CD4-positive, alpha-beta T cell treated with Interleukin-17A for 1 hour (primary cell): Measurements from ENCODE around the gene MYO16.
"Not testable (repeated sequence)": the region's sequence is repeated elsewhere in the genome, so short reads cannot be mapped to it uniquely, and the experiment has no call there.

Experiments used
- DNase-seq: peaks from one replicate; pipeline ENCODE4 v3.0.0-alpha.2; 2020

MYO16 gene

DNA sequence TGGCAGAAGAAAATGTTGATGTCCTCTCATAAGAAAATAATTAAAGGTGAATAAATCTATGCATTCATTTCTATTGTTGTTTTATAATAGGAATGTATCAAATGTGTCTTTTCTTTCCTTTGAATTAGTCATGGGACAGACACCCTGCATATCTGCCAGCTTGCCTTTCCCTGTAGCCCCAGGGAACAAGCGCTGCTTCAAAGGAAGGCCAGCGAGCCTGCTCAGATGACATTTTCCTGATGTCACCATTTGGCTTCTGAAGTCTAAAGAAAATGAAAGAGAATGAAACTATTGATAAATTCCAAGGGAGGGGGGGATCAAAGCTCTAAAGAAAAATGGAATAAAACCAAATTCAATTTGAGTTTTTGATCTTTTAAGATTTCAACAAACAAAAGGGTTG, 582.2 kb downstream of the MYO16 start:
- no peak for DNase-seq

DNA sequence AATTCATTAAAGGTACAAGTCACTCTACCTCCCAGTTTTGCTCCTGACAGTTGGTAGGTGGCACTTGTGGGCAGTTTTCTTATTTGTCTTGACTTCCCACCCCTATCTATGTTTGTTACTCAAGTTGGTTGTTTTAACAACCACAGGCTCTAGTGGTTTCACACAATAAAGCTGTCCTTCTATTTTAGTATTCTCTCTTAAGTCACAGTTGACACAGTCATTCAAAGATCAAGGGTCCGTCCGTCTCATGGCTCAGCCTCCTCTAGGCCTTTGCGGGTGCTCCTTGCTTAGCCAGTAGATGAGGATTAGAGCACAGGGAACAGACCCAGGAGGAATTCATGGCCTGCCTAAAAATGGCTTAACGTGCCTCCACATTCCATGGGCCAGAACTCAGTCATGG, 583.2 kb downstream of the MYO16 start:
- DNase-seq: no peak

DNA sequence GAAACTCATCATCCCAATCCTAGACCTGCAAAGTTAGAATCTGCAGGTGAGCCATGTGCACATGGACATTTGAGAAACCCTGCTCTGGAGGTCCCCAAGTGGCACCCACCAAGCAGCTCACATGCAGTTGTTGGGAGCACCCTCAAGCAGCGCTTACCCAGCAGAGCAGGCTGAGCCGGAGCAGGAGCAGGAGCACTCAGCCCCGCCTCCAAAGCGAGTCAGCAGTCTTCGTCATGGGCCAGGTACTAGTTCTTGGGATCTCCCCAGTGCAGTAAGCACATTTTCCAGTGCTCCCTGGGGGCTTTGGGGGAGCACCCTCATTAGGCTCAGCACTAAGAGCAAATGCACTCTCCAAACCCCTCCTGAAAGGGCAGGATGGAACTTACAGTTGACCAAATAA, 584.3 kb downstream of the MYO16 start:
- no peak for DNase-seq

DNA sequence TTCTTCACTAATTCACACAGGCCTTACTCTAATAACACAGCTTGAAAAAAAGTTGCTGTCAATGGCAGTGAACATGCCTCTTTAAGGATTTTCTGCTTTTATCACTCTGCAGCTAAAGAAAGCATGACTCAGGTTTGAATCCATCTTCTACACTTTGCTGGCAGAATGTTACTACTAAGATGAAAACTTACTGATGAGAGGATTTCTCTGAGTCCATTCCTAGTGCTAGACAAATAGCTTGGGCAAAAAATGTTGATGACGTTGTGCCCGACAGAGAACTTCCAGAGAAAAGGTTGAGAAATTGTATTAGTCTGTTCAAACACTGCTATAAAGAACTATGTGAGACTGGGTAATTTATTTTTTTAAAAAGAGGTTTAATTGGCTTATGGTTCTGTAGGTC, 585.0 kb downstream of the MYO16 start:
- DNase-seq: no peak

DNA sequence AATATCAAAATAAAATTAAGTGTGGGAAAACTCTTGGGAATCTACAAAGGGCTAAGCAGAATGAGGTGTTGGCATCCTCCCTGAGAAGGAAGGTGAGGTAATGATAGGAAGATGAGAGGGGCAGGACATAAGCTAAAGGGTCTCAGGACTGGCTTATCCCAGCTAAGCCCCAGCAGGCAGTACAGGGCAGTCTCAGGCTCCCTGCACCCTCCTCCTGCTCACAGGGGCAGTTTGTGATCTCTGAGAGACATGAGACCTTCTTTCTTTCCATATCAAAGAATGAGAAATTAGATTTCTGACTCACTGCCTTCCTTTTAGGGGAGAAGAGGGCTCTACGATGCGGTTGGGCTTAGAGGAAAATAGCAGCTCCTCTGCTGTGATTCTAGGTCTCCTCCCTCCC, 586.0 kb downstream of the MYO16 start:
- DNase-seq: no peak

DNA sequence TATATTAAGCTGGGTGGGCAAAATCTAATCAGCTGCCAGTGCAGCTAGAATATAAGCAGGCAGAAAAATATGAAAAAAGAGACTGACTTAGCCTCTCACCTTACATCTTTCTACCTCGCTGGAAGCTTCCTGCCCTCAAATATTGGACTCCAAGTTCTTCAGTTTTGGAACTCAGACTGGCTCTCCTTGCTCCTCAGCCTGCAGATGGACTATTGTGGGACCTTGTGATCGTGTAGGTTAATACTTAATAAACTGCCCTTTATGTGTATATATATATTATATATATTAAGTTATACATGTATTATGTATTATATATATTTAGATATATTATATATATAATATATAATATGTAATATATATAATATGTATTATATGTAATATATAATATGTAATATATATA, 588.1 kb downstream of the MYO16 start:
- DNase-seq: not testable (repeated sequence)

DNA sequence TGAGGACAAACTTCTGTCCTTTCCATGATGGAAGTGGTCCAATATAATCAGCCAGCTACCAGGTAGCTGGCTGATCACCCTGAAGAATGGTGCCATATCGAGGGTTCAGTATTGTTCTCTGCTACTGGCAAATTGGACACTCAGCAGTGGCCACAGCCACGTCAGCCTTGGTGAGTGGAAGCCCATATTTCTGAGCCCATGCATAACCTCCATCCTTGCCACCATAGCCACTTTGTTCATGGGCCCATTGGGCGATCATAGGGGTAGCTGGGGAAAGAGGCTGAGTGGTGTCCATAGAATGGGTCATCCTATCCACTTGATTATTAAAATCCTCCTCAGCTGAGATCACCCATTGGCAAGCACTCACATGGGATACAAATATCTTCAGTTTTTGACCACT, 591.2 kb downstream of the MYO16 start:
- DNase-seq: no peak

DNA sequence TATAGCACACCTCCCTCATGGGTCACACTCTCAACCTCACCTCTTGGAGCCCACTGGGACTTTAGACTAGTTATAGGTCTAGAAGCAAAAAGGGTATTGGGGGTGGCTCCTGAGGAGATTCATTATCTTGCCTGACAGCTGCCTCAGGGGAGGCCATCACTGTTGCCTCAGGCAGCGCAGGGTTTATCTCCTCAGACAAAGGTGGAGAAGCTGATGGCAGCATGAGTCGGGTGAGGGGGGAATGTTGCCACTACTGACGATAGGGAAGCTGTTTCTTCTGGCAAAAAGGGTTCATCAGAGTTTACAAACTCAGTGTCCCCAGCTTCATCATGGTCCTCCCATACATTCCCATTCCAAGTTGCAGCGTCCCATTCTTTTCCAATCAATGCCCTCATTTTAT, 594.6 kb downstream of the MYO16 start:
- DNase-seq: no peak

DNA sequence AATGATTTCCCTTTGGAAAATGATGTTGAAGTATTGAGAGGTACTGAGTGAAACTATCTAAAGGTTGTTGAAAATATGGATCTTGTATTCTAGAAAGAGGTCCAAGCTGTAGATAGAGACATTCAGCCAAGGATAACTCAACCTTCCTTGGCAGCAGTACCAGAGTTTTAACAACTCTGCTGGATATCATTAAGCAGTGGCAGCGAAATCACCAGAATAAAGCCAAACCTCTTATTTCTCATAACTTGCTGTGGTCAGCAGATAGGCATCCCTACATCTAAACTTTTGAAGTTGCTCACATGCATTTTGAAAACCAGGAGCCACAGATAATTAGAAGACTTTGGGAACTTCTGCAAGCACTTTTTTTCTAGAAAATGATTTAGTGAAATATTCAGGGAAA, 597.2 kb downstream of the MYO16 start:
- DNase-seq: no peak

DNA sequence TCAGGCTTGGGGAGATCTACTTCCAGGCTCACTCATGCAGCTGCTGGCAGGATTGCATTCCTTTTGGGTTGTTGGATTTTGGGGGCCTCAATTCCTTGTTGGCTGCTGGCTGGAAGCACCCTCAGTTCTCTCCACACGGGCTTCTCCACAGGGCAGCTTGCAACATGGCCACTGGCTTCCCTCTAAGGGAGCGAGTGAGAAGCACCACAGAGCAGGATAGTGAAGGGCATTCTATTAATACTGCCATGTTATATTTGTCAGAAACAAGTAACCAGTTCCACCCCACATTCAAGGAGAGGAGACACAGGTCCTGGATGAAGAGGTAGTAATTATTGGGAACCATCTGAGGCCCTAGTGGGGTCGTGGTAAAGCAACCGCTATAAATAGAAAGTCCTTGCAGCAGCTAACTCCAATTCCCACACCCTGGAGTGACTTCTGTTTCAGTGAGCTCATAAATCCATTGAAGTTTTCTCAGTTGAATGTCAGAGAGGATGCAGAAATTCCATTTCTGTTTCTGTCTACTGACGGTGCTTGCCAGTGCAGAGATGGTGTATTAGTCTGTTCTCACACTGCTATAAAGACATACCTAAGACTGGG, 598.0 kb downstream of the MYO16 start:
- DNase-seq: no peak

DNA sequence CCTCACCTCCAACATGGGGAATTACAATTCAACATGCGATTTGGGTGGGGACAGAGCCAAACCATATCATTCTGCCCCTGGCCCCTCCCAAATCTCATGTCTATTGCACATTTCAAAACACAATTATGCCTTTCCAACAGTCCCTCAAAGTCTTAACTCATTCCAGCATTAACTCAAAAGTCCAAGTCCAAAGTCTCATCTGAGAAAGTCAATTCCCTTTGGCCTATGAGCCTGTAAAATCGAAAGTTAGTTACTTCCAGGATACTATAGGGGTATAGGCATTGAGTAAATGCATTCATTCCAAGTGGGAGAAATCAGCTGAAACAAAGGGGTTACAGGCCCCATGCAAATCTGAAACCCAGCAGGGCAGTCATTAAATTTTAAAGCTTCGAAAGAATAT, 598.8 kb downstream of the MYO16 start:
- DNase-seq: no peak

DNA sequence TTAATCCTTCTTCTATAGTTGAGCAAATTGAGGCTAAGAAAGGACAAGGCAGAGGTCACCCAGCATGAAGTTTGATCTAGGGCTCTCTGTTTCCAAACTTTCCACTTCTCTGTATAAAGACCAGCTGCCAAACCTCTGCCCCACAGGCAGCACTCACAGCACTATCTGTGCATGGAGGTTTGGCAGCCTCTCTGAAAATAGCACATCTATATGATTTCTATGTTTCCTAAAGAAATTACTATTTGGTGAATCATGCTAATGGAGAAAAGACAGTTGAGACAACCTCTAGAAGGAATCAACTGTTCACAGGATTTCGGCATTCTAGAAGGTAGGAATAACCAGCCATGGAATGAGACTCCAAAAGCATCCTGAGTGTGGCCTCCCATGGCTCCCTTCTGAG, 602.5 kb downstream of the MYO16 start:
- DNase-seq: no peak

DNA sequence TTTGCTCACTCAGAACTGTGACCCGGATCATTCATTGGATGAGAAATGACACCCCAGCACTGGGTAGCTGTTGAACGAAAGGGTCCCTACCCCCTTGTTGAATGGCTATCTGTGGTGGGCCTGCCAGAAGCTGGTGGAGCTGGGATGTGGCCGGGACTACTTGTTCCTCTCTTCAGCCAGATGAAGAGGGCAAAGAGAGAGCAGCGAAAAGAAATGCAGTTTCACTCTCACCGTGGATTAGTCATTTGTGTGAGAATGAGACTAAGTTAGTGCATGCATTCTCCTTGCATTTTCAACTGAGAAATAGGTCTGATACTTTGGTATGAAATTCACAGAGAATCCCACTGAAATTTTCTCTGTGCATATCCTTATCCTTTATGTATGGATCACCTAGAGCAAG, 603.9 kb downstream of the MYO16 start:
- DNase-seq: no peak

DNA sequence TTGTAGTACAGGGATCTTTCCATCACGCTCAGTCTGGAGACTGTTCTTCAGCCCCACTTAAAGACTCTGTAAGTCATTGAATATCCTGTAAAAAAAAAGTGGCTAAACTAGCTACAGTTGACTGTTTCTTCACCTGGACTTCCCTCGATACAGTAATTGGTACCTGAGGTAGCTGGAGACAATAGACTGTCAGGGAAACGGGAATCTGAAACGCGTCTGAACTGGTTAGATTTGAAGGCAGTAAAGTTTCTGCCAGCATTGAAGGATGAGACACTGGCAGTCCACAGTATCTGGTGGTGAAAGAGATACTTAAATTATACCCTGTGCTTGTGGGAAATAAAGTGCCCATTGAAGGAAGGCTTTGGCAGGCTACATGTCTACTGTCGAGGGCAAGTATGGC, 606.5 kb downstream of the MYO16 start:
- no peak for DNase-seq

DNA sequence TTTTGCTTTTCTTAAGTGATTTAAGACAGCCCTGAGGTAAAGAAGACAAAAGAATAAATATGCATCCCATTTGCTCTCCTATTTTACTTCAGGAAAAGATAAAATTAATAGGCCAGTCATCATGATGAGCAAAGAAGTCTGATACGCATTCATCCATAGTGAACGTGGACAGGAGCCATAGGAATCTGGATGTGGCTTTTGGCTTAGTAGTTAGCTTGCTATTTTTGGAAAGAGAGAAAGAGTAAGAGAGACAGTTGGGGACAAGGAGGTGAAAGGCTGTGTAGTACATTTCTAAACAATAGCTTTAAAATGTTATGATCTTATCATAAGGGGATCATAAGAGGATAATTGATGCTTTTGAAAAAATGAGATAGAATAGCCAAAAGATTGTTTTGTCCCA, 611.7 kb downstream of the MYO16 start:
- DNase-seq: no peak

DNA sequence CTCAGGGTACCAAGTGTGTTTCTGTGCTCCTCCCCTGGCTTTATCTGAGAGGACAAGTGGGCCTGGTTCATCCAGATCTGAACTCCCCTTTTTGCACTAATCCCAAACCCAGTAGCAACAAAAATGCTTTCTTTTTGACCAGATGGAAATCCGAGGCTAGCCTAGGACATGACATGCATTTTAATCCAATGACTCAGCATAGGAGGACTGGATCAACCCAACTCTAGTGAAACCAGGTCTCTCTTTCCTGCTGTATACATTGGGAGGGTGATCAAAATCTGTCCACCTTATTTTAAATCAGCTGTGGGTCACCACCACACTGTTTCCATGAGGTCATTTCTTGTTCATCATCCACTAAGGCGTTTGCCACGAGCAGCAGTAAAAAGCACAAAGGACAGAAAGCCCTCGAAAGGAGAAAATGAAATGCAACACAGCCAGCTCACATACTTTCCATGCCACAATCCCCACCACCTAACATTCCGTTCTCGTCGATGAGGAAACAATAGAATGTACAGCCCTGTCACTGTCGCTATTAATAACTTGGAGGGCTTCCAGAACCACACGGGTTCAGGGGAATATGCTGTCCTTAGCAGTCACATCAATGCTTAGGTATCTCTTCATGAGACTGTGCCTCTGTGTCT, 614.0 kb downstream of the MYO16 start:
- no peak for DNase-seq

DNA sequence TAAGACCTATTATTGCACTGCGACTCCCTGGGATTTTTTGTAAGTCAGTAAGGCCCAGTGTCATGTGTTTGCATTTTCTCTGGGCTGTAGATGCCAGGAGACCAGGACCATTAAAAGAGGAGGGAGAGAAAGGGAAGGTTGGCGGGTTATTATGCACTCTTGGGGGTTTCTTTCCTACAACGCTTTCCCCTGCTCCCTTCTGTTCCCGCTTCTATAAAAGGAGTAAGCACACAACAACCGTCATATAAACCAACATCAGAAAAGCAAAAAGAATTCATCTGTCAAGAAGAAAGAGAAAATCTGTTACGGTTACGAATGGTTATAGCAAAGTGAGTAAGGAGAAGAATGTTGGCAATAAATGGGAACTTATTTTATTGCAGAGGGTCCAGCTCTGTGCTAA, 615.2 kb downstream of the MYO16 start:
- no peak for DNase-seq

DNA sequence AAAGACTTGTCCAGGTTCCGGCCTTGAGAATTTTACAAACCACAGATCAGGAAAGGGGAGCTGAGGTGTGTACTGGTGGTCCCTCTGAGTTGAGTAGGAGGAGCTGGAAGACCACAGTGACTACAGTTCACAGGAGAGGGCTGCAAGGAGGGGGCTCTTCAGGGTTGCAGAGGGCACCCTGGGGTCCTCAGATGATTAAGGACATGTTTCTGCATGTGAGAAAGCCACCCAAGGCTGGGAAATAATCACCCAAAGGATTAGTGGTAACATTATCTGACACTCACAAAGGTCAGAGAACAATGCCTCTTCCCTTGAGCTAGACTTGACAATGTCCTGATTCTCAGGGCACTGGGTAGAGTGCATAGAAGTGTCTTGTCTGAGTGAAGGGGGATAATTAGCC, 616.6 kb downstream of the MYO16 start:
- DNase-seq: no peak

DNA sequence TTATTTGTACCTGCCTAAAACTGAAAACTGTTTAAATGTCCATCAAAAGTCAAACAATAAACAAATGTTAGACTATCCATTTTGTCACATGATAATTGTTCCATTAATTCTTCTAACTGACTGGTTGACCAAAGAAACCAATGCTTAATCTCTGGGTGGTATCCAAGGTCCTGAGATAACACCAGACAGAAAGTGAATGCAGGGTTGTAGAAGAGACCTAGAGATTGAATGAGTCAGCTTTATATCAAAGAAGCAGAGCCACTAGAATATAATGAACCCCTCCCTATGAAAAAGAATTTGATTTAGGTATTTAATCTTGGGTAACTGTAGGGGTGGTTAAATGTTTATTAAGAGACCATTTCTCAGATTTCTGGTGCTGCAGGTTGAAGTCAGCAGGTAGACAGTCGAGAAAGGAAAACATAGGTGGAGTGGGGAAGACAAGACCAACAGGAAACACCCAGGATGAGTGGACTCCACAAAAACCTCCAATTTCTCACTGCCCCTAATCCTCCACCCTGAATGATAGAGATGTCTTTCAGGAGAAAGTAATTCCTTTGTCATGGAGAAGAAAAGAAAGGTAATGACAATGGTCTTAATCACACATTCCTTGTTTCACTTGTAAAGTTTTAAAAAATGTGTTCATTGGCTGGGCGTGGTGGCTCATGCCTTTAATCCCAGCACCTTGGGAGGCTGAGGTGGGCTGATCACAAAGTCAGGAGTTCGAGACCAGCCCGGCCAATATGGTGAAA, 620.5 kb downstream of the MYO16 start:
- no peak for DNase-seq

DNA sequence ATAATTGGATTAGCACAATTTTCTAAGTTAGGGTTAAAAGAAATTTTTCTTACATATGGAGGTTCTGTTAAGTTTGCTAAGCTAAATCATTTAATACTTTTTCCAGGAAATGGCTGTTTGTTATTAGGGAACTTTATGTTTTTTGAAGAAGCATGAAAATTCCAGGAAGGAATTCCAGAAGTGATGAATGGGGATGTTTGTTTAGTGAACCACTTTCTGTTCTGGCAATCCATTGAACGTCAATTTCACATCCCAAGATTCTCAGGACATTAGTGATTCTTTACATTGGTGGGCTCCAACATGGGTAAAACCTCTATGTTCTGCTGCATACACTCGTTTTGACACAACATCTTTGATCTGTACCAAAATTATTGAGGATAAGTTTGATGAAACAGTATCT, 622.5 kb downstream of the MYO16 start:
- no peak for DNase-seq

DNA sequence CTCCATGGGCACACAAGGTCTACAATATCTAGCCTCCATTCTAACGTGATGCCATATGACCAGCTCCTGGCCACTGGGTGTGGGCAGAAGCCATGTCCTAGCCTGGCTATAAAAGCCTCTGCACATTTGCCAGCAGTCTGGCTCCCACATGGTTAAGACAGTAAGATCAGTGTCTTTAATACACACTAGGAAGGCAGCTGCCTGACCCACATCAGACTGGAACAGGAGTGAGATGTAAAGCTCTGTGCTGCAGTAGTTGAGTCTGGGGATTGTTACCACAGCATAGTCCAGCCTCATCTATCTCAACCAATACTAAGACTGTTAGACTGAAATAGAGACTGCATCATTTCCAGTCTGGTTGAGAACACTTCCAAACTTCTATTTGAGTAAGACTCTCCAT, 623.9 kb downstream of the MYO16 start:
- DNase-seq: no peak

DNA sequence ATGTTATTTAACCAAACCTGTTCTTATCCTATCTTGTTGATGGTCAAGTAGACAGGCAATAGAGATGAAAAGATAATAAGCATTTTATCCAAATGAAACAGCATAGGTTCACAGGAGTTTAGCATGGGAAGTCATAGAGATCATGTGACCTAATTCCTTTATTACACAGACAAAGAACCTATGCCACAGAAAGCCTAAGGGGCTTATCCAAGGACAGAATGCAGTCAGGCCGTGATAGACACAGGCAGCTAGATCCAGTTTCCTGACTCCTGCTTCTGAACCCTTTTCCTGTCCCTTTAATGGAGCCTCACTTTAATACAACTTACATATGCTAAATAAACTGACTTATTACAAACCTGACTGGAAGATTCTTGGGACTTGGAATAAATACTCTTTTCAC, 624.9 kb downstream of the MYO16 start:
- DNase-seq: no peak

DNA sequence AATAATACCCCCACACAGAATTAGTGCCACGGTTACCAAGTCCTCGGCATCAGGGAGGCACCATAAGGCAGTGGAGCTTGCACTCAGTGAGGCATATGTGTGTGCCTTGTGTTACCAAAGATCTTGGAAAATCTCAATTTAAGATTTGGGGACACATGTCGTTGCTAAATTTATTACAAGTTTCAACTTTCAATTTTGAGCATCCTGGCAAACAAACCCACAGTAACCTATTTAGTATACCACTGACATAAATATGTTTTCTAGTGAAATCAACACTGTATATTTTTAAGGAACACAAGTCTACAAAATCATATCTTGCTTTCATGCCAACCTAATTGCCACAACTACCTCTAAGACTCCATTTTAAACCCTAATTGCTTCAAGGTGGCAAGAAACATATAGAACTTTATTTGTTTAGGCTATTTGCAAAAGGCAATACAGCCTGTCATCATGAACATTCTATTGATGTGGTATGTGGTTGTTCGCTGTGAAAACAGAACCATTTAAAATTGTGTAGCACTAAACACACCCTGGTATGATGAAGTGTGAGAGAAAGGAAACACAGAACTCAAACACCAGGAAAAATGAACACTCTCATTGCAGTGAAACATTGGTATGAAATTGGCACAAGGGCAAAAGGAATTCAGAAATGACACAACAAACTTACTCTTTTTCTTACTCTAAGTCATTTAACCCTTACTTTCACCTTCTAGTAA, 625.9 kb downstream of the MYO16 start:
- DNase-seq: no peak
